Testis (tissue), 2 donors: ENCODE measurements around the gene EEF2.
"Not testable (repeated sequence)": the region's sequence is repeated elsewhere in the genome, so short reads cannot be mapped to it uniquely, and the experiment has no call there.

Source experiments
- CTCF ChIP-seq, 3 experiments: fragments of 450-650 bp in 2 of 3; fragments of 200-600 bp in 1 of 3; sonication (generic) in 1 of 3; IDR thresholded peaks; one replicate each; pipeline ENCODE4 v1.5.1; 2016 to 2019; ENCODE audit warnings: antibody characterized with exemption in 3 of 3, mild to moderate bottlenecking in 2 of 3, moderate library complexity in 1 of 3
- POLR2A ChIP-seq: fragments of 450-650 bp; IDR thresholded peaks from one replicate; pipeline ENCODE4 v1.6.1; 2017; ENCODE audit warnings: antibody characterized with exemption, mild to moderate bottlenecking, moderate library complexity

- TF ChIP-seq CTCF (IDR thresholded peaks at IDR 0.05); POLR2A: not testable (repeated sequence)
Observed at GRCh38 chr19:3967983-3968382, 17.3 kb downstream of the EEF2 start.
